Thyroid gland (tissue), 4 donors: ENCODE measurements around the gene KAZN.

Source experiments
- POLR2A ChIP-seq, 2 donors: fragments of 450-650 bp; IDR thresholded peaks; one replicate each; pipeline ENCODE4 v1.6.1; 2017; ENCODE audit warnings: antibody characterized with exemption in 2 of 2, mild to moderate bottlenecking in 2 of 2, moderate library complexity in 1 of 2
- TF ChIP-seq, protein P1 (sequence below), 6 experiments: fragments of 200-600 bp in 3 of 6; fragments of 450-650 bp in 3 of 6; sonication (generic) in 3 of 6; IDR thresholded peaks; one replicate each; pipeline ENCODE4 v1.5.1; 2016 to 2019; ENCODE audit warnings: antibody characterized with exemption in 6 of 6, mild to moderate bottlenecking in 2 of 6, inconsistent platforms in 1 of 6, moderate library complexity in 1 of 6

DNA sequence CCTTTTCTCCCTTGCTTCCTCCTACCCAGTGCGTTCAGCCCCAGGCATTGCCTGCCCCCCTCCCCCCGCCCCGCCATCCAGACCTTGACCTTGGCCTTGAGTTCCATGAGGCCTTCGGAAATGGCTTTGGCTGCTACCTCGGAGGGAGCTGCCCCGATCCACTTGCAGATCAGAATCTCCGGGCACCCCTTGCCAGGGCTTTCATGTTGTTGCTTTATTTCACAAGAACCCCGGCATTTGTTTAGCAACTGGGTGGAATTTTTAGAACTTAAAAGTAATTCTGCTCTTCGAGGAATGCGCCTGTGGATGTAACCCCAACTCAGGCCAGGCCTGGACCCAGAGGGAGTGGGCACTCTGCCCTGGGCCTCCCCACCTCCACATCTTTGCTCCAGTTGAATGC lies 401.0 kb downstream of the KAZN start:
- TF ChIP-seq, protein P1, sequence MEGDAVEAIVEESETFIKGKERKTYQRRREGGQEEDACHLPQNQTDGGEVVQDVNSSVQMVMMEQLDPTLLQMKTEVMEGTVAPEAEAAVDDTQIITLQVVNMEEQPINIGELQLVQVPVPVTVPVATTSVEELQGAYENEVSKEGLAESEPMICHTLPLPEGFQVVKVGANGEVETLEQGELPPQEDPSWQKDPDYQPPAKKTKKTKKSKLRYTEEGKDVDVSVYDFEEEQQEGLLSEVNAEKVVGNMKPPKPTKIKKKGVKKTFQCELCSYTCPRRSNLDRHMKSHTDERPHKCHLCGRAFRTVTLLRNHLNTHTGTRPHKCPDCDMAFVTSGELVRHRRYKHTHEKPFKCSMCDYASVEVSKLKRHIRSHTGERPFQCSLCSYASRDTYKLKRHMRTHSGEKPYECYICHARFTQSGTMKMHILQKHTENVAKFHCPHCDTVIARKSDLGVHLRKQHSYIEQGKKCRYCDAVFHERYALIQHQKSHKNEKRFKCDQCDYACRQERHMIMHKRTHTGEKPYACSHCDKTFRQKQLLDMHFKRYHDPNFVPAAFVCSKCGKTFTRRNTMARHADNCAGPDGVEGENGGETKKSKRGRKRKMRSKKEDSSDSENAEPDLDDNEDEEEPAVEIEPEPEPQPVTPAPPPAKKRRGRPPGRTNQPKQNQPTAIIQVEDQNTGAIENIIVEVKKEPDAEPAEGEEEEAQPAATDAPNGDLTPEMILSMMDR (IDR thresholded peaks at IDR 0.05): no peak
- TF ChIP-seq POLR2A (IDR thresholded peaks at IDR 0.05): no peak
